Measurements from ENCODE around the gene TMCO4.

- TF ChIP-seq CTCF (IDR thresholded peaks at IDR 0.05), result no peak
- no peak for TF ChIP-seq POLR2A (IDR thresholded peaks at IDR 0.05)
These were observed 159.1 kb downstream of the TMCO4 start for GRCh38 chr1:19640363-19641316.
